Coronary artery (tissue), 2 donors: ENCODE results near the gene USP12.

Experiments
- DNase-seq: peaks from one replicate; pipeline ENCODE4 v3.0.0-alpha.2; 2017; ENCODE audit warnings: low spot score
- H3K27ac ChIP-seq, 2 donors: fragments of 200-600 bp; sonication (generic); one replicate each; pipeline ENCODE4 v1.5.1; 2016 to 2019
- H3K4me3 ChIP-seq: fragments of 200-600 bp; sonication (generic); 2 replicates; pipeline ENCODE4 v1.5.1; 2016; ENCODE audit warnings: mild to moderate bottlenecking, moderate library complexity
- TF ChIP-seq, protein P1 (sequence below): fragments of 200-600 bp; sonication (generic); IDR thresholded peaks from one replicate; pipeline ENCODE4 v1.5.1; 2019; ENCODE audit warnings: antibody characterized with exemption

The USP12 gene

DNA sequence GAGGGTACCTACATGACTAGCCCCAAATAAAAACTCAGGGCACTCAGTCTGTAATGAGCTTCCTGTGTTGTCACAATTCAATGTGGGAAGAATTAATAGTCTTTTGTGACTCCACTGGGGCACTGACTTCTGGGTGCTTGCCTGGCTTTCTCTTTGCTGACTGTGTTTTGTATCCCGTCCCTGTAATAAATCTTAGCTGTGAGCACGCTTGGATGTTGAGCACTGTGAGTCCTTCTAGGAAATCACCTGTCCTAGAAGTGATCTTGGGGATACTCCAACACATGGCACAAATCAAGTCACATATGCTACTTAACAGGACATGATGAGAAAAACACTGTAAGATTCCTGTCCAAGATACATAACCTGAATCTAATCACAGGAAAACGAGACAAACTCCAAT lies 83.0 kb downstream of the USP12 start:
- TF ChIP-seq, protein P1, sequence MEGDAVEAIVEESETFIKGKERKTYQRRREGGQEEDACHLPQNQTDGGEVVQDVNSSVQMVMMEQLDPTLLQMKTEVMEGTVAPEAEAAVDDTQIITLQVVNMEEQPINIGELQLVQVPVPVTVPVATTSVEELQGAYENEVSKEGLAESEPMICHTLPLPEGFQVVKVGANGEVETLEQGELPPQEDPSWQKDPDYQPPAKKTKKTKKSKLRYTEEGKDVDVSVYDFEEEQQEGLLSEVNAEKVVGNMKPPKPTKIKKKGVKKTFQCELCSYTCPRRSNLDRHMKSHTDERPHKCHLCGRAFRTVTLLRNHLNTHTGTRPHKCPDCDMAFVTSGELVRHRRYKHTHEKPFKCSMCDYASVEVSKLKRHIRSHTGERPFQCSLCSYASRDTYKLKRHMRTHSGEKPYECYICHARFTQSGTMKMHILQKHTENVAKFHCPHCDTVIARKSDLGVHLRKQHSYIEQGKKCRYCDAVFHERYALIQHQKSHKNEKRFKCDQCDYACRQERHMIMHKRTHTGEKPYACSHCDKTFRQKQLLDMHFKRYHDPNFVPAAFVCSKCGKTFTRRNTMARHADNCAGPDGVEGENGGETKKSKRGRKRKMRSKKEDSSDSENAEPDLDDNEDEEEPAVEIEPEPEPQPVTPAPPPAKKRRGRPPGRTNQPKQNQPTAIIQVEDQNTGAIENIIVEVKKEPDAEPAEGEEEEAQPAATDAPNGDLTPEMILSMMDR: no peak
- DNase-seq: no peak
- Histone ChIP-seq H3K4me3 (no peak overlapping the region), H3K27ac (no peak overlapping the region)

DNA sequence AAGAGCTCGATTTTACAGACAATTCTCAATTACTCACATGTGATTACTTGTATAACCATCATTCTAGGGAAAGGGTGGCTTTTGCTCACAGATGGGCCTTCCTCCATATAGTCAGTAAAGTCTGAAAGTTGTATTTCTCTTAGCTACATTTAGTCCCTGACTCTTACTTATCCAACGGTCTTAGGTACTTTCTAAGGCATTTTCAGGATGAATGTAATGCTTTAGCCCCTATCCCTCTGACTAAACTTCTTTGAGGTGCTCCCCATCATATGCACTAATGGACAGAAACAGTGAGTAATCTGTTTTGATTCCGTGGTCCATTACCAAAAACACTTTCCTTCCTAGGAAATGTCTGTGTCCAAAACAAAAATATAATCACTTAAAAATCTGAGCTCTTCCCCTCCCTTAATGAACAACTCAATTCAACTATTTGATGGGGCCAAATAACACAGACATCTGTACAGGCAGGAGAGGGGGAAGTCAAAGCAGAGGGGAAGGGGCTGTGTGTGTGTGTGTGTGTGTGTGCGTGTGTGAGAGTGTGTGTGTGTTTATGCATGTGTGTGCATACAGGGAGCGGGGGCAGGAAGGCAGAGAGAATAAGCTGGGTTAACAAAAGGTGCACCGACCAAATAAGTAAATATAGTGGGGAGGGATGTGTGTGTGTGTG lies 84.9 kb downstream of the USP12 start:
- Histone ChIP-seq H3K27ac (no peak overlapping the region), H3K4me3 (no peak overlapping the region)
- TF ChIP-seq, protein P1: no peak
- no peak for DNase-seq

DNA sequence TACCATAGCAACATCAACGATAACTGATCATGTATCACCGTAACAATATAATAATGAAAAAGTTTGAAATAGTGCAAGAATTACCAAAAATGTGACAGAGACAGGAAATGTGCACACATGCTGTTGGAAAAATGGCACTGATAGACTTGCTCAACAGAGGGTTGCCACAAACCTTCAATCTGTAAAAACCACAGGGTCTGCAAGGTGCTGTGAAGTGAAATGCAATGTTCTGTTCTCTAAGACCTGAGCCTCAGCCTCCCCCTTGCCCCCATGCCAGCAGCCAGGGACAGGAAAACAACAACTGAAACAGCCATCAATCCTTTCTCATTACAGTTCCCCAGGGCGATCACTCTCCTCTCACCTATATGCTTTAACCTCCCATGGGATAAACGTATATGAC lies 88.4 kb downstream of the USP12 start:
- H3K4me3 ChIP-seq: no peak overlapping the region
- no peak overlapping the region for H3K27ac ChIP-seq
- TF ChIP-seq, protein P1: no peak
- DNase-seq: no peak

DNA sequence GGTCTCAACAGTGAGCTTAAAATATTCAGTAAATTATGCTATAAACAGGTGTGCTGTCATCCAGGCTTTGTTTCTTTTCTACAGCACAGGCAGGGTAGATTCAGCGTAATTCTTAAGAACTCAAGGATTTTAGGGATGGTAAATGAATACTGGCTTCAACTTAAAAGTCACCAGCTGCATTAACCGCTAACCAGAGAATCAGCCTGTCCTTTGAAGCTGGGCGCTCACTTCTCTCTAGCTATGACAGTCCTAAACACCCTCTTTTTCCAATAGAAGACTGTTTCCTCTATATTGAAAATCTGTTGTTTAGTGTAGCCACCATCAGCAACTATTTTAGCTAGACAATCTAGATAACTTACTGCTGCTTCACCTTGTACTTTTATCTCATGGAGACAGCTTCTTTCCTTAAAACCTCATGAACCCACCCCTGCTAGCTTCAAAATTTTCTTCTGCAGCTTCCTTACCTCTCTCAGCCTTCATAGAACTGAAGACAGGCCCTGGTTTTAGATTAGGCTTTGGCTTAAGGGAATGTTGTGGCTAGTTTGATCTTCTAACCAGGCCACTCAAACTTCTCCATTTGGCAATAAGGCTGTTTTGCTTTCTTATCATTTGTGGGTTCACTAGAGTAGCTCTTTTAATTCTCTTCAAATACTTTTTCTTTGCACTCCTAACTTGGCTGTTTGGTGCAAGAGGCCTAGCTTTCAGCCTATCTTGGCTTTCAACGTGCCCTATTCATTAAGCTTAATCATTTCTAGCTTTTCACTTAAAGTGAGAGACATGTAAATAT lies 89.5 kb downstream of the USP12 start:
- Histone ChIP-seq H3K4me3 (no peak overlapping the region), H3K27ac (no peak overlapping the region)
- TF ChIP-seq, protein P1: no peak
- DNase-seq: no peak

DNA sequence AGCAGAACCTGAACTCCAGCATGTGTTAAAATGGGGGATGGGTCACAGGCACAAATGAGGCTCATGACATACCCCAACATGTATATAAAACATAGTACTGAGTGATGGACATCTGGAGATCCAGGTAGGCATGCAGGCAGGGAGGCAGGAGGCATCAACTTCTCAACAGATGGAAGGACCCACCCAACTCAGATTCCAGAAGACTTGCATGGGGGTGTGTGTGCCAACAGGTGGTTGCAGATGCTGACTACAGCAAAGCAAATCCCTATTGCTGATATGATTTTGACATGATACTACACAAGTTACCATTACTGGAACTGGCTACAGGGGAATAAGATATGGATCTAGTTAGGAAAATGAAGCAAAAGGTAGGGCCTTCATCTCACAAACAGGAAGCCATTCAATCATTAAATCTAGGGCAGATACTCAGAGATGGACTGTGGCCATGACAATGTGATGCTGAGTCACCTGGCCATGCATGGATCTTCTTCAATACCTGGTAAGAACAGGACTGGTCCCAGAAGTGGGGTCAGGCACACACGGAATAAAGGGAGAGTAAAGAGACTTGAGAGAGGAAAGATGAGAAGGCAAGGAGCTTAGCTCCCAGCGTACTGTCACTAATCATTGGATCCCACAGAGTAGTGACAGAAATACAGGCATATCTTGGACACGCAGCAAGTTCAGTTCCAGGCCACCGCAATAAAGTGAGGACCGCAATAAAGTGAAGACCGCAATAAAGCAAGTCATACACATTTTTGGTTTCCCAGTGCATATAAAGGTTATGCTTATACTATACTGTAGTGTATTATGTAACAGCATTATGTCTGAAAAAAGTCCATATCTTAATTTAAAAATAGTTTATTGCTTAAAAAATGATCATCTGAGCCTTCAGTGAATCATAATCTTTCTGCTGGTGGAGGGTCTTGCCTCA lies 91.3 kb downstream of the USP12 start:
- TF ChIP-seq, protein P1: no peak
- no peak for DNase-seq
- peak overlapping the region in 1 of 2 donors; percentile 12 for H3K27ac ChIP-seq
- H3K4me3 ChIP-seq: no peak overlapping the region

DNA sequence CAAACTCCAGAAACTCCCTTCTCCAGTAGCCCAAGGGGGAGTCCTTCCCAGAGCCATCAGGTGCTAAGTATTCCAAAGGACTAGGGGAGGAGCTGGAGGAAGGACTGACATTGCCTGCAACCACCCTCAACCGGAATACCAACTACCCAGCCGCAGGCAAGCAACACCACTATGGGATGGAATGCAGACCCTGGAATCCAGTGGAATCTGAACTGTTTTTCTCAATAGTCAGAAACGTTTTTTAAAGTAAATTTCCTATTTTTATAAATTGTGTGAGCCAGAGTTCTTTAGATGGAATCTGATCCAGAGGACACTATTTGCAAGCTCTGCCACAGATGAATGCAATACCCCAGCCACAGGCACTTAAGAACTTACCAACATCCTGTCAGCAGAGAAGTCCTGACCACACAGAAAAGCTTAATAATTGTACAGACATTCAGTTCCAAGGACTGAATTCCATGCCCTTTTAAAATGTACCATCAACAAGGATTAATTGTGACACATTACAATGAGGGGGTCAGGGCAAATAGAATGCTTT lies 92.1 kb downstream of the USP12 start:
- Histone ChIP-seq H3K27ac (peak overlapping the region in 1 of 2 donors; percentile 39), H3K4me3 (no peak overlapping the region)
- TF ChIP-seq, protein P1: no peak
- DNase-seq: no peak
